HFFc6 (cell line): ENCODE measurements around the gene ABCG2. TPM values are rescaled to one million over a fixed set of nuclear protein-coding genes. Genes with fewer than 3 reads are reported as not detected.

Source experiments
- DNase-seq: peaks from one replicate; pipeline ENCODE4 v3.0.0-alpha.2; 2018
- H3K27ac Mint-ChIP-seq: 2 replicates; pipeline ENCODE4 v1.8.0; 2020; ENCODE audit warnings: mild to moderate bottlenecking, mixed read lengths
- H3K27me3 Mint-ChIP-seq: 2 replicates; pipeline ENCODE4 v1.8.0; 2021; ENCODE audit warnings: mild to moderate bottlenecking, moderate library complexity, mixed read lengths; ENCODE audit not compliant: insufficient read depth
- H3K36me3 Mint-ChIP-seq: 2 replicates; pipeline ENCODE4 v1.8.0; 2021; ENCODE audit warnings: low read depth, mixed read lengths
- H3K4me1 Mint-ChIP-seq: 2 replicates; pipeline ENCODE4 v1.8.0; 2020; ENCODE audit warnings: low read depth, mixed read lengths
- H3K4me3 Mint-ChIP-seq: 2 replicates; pipeline ENCODE4 v1.8.0; 2020; ENCODE audit warnings: mild to moderate bottlenecking, moderate library complexity, mixed read lengths
- H3K9me3 Mint-ChIP-seq: 2 replicates; pipeline ENCODE4 v1.8.0; 2020; ENCODE audit warnings: mild to moderate bottlenecking, mixed read lengths
- total RNA-seq, 6 experiments: library from RNA; stranded (reverse); fragmentation: NEBNext Ultra II Directional; extraction: Animal tissue kit (Norgen Biotek cat#: 25700); gene quantifications; 2 replicates in 1 of 6; 3 replicates in 5 of 6; pipeline ENCODE4 v1.2.3, GENCODE V29; 2021
- TF ChIP-seq, protein P1 (sequence below): fragments of 200-600 bp; sonication (generic); IDR thresholded peaks from 2 replicates; pipeline ENCODE4 v1.5.0; 2021; ENCODE audit warnings: antibody characterized with exemption, mild to moderate bottlenecking

ABCG2 gene
- total RNA-seq, 6 experiments from 2014 or later, result 0.10 to 0.33 (median 0.13) TPM

DNA sequence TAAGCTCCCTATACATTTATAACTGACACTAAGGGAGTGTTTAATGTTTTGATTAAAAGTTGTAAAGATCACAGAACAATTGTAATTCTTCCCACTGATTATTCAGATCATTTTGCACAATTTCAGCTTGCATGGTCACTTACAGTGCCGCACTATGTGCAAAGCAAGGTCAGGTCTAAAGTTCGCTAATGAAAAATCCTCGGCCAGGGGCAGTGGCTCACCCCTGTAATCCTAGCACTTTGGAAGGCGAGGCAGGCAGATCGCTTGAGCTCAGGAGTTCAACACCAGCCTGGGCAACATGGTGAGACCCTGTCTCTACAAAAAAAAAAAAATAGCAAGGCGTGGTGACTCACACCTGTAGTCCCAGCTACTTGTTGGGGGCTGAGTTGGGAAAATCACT, 94.0 kb downstream of the ABCG2 start:
- TF ChIP-seq, protein P1, sequence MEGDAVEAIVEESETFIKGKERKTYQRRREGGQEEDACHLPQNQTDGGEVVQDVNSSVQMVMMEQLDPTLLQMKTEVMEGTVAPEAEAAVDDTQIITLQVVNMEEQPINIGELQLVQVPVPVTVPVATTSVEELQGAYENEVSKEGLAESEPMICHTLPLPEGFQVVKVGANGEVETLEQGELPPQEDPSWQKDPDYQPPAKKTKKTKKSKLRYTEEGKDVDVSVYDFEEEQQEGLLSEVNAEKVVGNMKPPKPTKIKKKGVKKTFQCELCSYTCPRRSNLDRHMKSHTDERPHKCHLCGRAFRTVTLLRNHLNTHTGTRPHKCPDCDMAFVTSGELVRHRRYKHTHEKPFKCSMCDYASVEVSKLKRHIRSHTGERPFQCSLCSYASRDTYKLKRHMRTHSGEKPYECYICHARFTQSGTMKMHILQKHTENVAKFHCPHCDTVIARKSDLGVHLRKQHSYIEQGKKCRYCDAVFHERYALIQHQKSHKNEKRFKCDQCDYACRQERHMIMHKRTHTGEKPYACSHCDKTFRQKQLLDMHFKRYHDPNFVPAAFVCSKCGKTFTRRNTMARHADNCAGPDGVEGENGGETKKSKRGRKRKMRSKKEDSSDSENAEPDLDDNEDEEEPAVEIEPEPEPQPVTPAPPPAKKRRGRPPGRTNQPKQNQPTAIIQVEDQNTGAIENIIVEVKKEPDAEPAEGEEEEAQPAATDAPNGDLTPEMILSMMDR, result no peak
- Mint-ChIP-seq H3K9me3 (no peaks in the 10 kb centered on the region), H3K36me3 (peaks cover 40% of the 10 kb centered on the region), H3K27ac (no peak overlapping the region), H3K4me1 (no peaks in the 10 kb centered on the region), H3K4me3 (no peak overlapping the region), H3K27me3 (peaks cover 2% of the 10 kb centered on the region; the same call in 1 of the 2 replicates)
- DNase-seq, result no peak

DNA sequence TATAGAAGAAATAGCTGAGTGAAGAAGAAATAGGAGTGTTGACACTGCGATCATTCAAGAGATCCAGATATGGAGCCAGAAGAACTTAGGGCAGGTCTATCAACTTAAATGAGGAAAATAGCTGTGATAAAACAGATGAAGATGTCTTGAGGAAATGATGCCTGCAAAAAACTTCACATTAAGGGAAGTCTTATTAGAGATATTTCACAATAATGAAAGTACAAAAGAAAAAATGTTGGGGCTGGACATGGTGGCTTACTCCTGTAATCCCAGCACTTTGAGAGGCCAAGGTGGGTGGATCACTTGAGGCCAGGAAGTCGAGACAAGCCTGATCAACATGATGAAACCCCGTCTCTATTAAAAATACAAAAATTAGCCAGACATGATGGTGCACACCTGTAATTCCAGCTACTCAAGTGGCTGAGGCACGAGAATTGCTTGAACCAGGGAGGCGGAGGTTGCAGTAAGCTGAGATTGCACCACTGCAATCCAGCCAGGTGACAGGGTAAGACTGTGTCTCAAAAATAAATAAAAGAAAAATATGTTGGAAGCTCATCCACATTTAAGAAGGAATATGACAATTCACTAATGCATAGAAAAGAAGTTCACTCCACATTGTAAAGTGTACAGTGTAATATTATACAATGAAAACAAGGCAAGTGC, 94.7 kb downstream of the ABCG2 start:
- DNase-seq, result no peak
- TF ChIP-seq, protein P1, result no peak
- H3K9me3 Mint-ChIP-seq, result no peaks in the 10 kb centered on the region
- H3K4me1 Mint-ChIP-seq, result no peaks in the 10 kb centered on the region
- H3K27me3 Mint-ChIP-seq, result peaks cover 2% of the 10 kb centered on the region; the same call in 1 of the 2 replicates
- H3K36me3 Mint-ChIP-seq, result peaks cover 36% of the 10 kb centered on the region
- H3K27ac Mint-ChIP-seq, result no peak overlapping the region
- H3K4me3 Mint-ChIP-seq, result no peak overlapping the region

DNA sequence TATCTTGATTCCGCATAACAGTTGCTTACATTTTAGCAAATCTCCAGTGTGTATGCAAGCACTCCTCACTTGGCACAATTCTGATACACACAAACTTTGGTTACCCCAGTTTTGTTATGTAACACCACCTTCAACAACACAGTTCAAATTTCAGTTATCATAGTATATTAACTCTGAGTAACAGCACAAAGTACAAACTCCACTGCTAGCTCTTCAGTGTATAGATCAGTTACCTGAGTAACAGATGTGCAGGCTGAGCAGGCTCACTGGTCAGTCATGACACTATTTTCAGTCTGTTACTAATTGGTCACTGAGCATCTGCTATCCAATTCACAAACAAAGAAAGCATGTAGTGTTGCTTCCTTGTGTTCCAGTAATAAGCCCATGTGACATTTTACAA, 95.6 kb downstream of the ABCG2 start:
- Mint-ChIP-seq H3K27me3 (peaks cover 2% of the 10 kb centered on the region; the same call in 1 of the 2 replicates), H3K36me3 (peaks cover 29% of the 10 kb centered on the region), H3K4me1 (no peaks in the 10 kb centered on the region), H3K9me3 (no peaks in the 10 kb centered on the region), H3K4me3 (no peak overlapping the region), H3K27ac (no peak overlapping the region)
- no peak for DNase-seq
- TF ChIP-seq, protein P1, result no peak

DNA sequence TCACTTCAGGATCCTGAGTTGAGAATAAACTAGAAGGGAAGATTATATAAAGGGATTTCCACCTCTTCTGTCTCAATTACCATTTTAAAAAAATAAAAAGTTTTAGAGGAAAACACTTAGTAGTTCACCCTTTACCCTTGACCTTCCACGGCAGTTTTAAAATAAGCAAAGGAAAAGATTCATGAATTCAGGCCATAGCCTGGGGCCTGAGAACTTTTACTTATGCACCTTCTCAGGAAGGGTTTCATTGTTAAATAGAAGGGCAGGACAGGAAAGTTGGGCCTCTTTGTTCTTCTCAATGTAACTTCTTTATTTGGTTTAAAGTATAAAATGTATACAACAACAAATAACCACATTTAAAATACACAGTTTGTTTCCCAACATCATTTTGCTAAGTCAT, 96.1 kb downstream of the ABCG2 start:
- peaks cover 2% of the 10 kb centered on the region; the same call in 1 of the 2 replicates for H3K27me3 Mint-ChIP-seq
- no peaks in the 10 kb centered on the region for H3K9me3 Mint-ChIP-seq
- no peak overlapping the region for H3K27ac Mint-ChIP-seq
- no peak for DNase-seq
- H3K4me1 Mint-ChIP-seq, result no peaks in the 10 kb centered on the region
- H3K36me3 Mint-ChIP-seq, result peaks cover 24% of the 10 kb centered on the region
- H3K4me3 Mint-ChIP-seq, result no peak overlapping the region
- TF ChIP-seq, protein P1, result no peak

DNA sequence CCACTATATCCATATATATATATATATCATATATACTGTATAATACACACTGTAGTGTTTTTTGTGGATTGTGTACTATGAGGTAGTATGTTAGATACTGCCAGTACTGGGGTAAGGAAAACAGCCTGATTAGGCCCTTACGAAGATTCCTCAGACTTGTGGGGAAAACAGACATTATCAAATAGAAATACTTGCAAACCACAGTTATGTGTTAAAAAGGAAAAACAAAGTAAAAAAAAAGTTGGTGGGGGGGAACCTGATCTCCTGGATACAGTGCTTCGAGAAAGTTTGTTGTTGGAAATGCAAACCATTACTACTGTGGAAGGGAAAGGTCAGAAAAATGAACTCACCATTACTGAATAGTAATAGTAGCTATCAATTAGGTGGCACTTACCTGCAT, 98.0 kb downstream of the ABCG2 start:
- no peak for DNase-seq

More for the DNA sequence above, 98.0 kb downstream of the ABCG2 start:
- TF ChIP-seq, protein P1, result no peak
- Mint-ChIP-seq H3K4me1 (no peaks in the 10 kb centered on the region), H3K36me3 (peaks cover 24% of the 10 kb centered on the region), H3K27ac (no peak overlapping the region), H3K27me3 (peaks cover 2% of the 10 kb centered on the region; the same call in 1 of the 2 replicates), H3K9me3 (no peaks in the 10 kb centered on the region), H3K4me3 (no peak overlapping the region)
